GM11168 (cell line): ENCODE measurements around the gene TBCD.

ENCODE experiments used
- in situ Hi-C: fragments of 300-500 bp; cut with MboI; formaldehyde crosslinking; loops from one replicate; pipeline ENCODE4 v1.12.0; 2022; ENCODE audit warnings: low sequenced_read_pairs; ENCODE audit not compliant: unreplicated experiment

The TBCD gene

DNA sequence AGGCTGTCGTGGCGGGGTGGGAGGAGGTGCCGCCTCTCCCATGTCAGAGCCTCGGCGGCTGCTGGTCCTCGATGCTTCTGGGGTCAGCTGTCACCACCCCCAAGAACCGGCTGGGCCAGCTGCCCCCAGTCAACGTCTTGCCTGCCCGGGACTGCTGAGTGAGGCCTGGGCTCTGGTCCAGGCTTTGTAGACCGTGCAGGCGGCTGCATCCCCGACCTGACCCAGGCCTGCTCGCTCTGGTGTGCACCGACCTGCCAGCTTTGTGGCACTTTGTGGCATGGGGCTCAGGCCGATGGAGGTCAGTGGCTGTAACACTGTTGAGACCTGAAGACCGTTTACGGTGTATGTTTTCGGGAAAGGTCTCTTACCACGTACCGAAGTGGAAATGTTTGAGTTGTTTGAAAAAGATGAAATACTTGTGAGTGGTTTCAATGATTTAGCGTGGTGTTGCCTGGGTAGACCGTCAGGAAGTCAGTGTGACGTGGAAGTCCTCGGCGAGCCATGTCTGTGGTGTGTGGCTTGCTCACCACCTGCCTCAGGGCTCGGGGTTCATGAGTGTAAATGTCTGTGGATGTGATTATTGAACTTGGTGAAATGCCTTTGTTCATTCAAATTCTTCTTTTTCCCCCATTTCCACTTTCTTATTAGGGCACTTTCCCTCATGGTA lies 141.2 kb downstream of the TBCD start:
- in situ Hi-C loops: no loop called here

DNA sequence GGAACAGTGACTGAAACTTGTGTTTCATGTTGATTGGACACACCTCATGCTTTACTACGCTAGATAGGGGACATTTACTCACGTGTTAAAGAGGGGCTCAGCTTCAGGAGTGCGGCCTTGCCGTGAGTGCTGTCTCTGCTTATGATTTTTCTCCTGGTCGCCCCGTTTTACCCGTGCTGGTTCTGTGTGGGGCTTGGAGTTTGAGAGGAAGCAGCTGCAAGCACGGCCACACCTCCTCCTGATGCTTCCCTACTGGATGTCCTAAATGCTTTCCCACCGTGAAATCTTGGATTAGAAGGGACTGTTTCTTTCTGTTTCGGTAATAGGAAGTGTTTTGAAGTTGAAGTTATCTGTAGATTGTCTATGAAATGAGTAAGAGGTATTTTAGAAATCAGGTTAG lies 141.9 kb downstream of the TBCD start:
- in situ Hi-C loops: no loop called here

DNA sequence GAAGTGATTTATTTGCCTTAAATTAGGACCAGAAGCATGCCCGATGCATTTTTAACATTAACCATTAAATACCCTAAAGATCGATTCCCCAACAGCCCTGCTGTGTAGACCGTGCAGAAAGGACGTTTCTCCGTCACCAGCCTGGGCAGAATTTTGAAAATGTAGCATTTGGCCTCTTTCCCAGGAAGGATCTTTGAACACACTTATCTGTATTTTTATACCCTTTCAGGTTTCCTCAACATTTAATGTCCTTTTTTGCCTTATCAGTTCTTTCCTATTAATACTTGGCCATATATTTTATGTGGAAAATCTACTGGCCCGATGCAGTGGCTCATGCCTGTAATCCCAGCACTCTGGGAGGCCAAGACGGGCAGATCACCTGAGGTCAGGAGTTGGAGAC lies 142.5 kb downstream of the TBCD start:
- in situ Hi-C loops: no loop called here

DNA sequence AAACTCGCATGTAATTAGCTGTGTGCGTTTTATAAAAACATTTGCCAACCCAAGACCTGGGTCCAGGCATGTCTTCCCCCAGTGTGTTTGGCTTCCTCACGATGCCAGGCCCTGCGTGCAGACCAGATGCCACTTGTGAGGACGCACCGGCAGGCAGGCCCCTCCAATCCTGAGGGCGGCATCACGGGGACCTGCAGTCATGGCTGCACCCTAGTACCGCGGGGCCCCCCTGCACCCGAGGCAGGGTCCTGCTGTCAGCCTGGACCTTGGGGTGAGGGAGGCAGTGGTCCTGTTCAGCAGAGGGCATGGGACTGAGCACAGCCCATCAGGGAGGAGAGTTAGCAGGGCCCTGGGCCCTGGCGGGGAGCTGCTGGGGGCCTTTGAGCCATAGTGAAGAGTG lies 143.2 kb downstream of the TBCD start:
- in situ Hi-C loops: no loop called here

DNA sequence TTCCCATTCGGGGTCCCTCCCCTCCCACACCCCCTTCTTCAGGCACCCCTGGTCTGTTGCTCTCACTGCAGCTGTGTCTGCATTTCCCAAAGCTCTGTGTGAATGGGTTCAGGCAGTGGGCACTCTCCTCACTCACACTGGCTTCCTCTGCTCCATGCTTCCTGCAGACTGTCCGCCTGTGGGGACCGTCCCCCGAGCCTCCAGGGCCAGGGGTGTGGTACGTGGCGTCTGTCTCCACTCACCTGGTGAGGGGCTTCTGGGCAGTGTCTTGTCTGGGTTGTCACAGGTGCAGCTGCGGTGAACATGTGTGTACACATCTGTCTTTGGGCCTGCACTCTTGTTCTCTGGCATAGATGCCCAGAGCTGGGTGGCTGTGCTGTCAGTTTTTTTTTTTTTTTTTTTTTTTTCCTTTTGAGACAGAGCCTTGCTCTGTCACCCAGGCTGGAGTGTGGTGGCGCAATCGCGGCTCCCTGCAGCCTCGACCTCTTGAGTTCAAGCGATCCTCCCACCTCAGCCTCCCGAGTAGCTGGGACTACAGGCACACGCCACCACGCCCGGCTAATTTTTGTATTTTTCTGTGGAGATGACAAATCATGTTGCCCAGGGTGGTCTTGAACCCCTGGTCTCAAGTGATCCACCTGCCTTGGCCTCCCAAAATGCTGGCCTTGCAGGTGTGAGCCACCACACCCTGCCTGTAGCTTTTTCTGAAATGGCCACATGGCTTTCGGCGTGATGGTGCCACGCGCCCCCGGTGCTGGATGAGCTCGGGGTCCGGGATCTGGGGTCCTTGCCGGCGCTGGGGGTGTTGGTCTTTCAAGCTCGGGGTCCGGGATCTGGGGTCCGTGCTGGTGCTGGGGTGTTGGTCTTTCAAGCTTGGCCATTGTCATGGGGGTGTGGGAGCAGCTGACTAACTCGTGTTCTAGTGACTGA lies 144.5 kb downstream of the TBCD start:
- in situ Hi-C loops: no loop called here

DNA sequence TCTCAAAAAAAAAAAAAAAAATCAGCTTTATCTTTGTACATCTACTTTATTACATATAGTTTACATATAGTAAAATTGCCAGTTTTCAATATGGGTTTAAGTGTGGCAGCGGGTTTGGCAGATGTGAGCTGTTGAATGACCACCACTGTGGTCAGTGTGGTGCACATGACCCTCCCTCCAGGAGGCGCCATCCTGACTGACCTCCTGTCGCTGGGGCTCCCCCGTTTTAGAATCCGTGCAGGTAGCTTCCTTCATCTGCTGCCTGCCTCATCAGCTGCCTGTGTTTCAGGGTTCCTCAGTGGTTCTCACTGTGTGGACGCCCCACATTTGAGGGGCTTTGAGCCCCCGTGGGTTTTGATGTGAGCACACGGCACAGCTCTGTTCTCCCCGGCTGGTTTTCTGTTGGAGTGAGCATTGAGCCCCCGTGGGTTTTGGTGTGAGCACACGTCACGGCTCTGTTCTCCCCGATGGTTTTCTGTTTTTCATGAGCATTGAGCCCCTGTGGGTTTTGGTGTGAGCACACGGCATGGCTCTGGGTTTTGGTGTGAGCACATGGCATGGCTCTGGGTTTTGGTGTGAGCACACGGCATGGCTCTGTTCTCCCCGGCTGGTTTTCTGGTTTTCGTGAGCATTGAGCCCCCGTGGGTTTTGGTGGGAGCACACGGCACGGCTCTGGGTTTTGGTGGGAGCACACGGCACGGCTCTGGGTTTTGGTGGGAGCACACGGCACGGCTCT lies 145.8 kb downstream of the TBCD start:
- in situ Hi-C loops: no loop called here

DNA sequence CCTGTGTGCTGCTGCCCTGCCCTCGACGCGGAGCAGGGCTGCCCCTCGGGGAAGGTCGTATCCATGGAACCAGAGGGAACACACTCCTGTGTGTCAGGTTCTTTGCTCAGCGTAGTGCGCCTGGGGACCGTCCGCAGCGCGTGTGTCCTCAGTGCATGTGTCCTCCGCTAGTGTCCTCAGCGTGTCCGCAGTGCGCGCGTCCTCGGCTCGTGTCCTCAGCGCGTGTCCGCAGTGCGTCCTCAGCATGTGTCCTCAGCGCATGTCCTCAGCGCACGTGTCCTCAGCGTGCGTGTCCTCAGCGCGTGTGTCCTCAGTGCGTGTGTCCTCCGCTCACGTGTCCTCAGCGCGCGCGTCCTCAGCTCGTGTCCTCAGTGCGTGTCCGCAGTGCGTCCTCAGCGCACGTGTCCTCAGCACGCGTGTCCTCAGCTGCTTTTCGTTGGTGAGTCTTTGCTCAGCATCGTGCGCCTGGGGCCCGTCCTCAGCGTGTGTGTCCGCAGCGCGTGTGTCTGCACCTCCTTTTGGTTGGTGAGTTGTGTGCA lies 147.2 kb downstream of the TBCD start:
- in situ Hi-C loops: no loop called here

DNA sequence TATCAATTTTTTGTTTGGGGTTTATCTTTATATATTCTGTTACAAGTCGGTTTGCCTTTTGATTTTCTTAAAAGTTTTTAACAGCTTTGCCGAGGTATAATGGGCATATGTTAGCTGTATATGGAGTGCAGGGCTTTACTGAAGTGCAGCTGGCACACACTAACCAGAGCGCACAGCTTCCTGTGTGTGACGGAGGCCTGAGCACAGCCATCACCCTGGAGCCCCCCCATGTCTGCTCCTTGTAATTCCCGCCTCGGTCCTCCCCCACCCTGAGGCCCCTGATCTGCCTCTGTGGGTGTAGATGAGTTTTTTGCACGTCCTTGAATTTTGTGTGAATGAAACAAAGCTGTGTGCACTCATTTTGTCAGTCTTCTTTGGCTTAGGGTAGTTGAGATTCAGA lies 148.1 kb downstream of the TBCD start:
- in situ Hi-C loops: no loop called here

DNA sequence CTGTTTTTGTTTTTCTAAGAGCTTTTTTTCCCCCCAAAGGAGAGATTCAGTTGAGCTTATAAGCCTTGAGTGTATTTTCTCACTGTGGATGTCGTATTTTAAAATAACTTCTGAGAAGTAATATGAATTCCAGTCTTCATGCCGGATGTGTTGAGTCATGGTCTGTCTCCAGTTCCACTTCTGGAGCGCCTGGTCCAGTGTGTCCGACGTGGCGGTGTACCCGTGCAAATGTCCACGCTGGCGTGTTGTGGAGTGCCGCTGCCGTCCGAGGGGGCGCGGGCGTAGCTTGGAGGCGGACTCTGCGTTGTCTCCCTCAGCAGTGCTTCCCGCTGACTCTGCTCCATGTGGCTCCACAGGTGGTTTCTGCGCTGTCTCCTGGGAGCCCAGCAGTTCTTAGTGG lies 148.9 kb downstream of the TBCD start:
- in situ Hi-C loops: no loop called here

DNA sequence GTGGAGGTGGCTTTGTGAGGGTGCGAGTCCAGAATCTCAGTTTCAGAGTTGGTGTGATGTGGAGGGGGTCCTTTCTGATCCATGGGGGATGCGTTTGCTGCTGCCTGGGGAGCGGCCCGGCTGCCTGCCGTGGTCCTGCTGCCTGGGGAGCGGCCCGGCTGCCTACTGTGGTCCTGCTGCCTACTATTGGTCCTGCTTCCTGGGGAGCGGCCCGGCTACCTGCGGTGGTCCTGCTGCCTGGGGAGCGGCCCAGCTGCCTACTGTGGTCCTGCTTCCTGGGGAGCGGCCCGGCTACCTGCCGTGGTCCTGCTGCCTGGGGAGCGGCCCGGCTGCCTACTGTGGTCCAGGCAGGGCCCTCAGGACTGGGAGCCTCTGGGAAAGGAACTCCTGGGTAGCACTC lies 149.5 kb downstream of the TBCD start:
- in situ Hi-C loops: no loop called here

DNA sequence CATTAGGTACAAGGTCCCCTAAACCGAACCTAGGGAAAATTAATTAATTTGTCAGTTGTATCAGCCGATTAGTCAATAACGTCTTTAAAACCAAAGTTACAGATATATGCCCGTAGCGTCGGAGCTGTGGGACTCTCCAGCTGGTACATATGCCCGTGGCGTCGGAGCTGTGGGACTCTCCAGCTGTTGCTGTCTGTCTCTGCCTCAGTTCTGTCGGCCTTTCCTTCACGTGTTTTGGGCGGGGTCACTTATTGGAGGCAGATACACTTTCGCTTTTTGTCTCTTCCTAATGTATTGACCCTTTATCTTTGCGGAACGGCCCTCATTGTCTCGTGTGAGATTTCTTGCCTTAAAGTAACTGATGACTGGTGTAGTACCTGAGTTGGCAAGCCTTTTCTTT lies 150.0 kb downstream of the TBCD start:
- in situ Hi-C loops: no loop called here

DNA sequence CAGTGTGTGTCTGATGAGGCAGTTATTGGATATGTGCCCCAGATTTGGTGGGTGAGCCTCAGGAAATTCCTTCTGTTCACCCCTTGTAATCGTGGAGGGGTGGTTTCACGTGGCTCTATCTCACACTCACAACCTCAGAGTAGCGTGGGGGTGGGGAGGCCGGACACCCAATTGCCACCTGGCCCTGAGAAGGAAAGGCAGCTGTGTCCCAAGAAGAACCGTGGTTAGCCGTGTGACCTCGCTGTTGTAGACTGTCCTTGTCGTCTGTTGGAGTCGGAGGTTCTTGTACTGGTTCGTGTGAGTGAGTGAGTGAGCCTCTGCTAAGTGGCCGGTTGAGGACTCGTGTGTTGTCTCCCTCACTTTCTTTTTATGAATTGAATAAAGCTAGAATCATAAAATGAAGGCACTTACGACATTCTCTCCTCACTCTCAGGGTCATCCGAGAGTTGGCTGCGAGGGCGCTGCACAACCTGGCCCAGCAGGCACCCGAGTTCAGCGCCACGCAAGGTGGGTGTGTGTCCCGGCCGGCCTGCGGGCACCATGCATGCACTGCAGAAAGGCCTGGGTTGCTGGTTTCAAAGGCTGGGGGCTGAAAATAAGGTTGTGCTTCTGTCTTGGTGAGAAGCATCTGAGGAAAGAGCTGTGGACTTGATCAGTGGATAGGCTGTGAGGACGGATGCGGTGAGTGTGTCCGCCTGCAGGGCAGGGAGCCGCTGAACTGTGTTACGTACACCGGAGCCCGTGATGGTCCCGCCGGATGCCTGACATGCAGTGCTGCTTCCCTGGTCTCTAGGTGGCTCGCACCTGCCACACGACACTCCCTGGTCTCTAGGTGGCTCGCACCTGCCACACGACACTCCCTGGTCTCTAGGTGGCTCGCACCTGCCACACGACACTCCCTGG lies 151.4 kb downstream of the TBCD start:
- in situ Hi-C loops: no loop called here

DNA sequence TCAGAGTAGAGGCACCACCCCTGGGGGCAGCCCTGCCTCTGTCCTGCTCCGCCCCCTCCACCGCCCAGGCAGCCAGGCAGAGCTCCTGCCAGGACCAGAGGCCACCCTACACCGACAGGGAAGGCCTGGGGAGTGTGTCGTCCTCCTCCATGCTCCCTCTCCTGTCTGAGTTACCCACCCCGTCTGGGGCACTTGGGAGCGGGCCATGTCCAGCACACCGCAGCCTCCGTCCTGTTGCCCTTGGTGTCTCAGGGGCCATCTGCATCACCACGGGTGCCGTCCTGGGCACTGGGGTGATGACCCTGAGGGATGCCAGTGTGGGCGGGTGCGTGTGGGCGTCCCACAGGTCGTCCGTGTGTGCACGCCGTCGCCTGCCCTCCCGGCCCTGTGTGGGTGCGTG lies 153.3 kb downstream of the TBCD start:
- in situ Hi-C loops: no loop called here

DNA sequence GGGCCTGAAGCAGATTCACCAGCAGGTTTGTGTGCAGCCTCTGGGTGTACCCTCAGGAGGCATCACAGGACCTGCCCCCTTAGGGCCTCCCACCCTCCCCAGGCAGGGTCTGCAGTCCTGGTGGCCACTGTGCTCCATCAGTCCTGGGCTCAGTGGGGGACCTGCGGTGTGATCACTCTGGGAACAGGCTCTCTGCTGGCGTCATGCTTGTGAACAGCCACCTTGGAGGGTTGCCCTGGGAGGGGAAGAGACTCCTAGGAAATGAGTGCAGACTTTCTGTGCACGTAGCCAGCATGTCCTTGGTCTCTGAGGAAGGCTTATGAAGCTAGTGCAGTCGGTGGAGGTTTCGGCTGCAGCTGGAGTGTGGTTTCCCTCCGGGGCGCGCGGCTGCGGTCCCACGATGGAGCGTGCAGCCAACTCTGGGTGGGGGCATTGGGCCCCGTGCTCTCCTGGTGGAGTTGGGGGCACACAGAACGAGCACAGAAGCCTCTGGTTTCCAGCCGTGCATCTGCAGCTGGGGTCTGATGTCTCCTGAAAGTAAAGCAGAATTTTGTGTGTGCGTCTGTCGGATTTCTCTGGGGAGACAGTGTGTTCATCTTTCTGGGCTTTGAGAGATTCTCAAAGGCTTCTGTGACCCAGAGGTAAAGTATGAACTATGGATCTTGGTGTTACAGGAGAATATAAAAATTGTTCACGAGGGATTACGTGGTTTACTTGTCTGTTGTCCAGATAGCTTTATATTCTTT lies 156.1 kb downstream of the TBCD start:
- in situ Hi-C loops: no loop called here

DNA sequence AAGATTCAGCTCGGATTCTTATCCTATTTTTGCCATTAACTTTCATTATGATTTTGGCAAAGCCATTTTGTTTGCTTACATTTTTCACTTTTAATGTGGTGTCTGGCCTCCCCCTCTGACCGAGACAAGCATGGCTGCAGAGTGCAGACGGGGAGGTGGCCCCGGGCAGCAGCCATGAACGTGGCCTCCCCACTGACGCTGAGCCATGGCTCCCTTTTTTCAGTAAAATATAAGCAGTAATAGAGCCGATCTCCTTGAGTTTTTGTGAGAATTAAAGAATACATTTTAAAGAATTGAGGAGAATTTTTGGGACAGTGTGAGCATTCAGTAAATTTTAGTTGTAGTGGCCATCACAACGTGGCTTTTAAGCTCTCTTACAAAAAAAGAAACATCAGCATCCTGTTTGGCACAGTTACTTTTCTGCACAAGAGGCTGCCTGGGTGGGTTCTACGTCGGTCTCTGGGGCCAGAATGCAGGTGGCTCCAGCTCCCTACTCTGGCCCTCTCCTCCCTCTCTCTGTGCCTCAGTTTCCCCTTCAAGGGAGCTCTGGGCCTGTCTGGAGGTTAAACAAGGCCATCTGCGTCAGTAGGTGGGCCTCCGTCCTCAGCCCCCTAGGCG lies 156.8 kb downstream of the TBCD start:
- in situ Hi-C loops: no loop called here

DNA sequence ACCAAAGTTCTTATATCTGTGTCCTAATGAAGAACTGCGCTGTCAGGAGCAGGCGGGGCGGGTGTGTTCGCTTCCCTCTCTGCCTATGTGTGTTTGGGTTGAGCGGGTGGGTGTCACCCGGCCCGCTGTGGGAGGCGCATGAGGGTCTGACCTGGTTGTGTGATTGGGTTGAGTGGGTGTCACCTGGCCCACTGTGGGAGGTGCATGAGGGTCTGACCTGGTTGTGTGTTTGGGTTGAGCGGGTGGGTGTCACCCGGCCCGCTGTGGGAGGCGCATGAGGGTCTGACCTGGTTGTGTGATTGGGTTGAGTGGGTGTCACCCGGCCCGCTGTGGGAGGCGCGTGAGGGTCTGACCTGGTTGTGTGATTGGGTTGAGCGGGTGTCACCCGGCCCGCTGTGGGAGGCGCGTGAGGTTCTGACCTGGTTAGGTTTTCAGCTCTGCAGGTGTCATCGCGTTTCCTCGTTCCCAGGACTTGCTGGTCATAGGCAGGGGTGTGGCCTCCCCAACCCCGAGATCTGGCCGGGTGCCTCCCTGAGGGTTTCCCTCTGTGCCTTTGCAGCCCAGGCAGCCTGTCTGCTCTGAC lies 157.5 kb downstream of the TBCD start:
- in situ Hi-C loops: no loop called here

DNA sequence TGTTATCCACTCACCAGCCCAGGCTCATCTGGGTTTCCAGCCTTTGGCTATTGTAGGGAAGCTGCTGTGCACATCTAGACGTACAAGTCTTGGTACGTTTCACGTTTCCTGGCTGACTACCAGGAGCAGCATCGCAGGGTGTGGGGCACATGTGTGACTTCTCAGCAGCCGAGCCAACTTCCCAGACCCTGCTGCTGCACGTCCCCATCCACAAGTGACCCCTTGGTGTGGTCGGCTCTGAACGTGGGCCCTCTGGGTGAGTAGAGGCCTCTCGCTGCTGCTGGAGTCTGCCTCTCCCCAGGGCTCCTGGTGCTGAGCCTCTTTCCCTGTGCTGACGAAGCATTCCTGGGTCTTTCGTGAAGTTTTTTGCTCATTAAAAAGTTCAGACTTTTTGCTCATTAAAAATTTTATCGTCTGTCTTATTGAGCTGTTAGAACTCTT lies 158.2 kb downstream of the TBCD start:
- in situ Hi-C loops: no loop called here

DNA sequence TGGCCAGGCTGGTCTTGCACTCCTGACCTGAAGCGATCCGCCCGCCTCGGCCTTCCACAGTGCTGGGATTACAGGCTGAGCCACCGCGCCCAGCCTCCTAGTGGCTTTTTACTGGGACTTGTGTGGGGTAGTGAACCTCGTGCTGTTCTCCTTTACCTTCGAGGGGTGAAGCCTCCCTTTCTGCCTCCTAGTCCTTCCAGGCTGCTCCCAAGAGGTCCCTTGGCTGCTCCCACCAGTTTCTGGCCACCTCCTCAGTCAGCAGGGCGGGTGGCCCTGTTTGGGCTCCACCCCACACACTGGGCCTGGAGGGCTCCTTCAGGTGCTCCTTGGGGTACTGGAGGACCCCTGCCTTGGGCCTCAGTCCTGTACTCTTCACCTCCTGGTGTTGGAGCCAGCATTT lies 158.9 kb downstream of the TBCD start:
- in situ Hi-C loops: no loop called here
